Caco-2 (cell line): Measurements from ENCODE around the gene FOXF2. TPM values are rescaled to one million over a fixed set of nuclear protein-coding genes. Genes with fewer than 3 reads are reported as not detected.

Experiments used
- BruUV-seq: library from RNA; stranded (reverse); fragments of 400-500 nt; replicated peaks from 2 replicates; lab custom pipeline; 2021; lab: Mats Ljungman, UMichigan
- CTCF ChIA-PET: fragments of 300-600 bp; sonication (Branson Sonifier 250); formaldehyde crosslinking; loops from one replicate; lab custom pipeline; 2022; ENCODE audit warnings: antibody characterized with exemption; lab: Charles Lee
- POLR2A ChIA-PET: fragments of 300-600 bp; sonication (Branson Sonifier 250); formaldehyde crosslinking; loops from one replicate; lab custom pipeline; 2022; ENCODE audit warnings: antibody characterized with exemption; lab: Charles Lee
- DNase-seq, 2 experiments: peaks; one replicate each; pipeline versions ENCODE4 v3.0.0 to v3.0.0-alpha.2; 2020 to 2022
- H3K27me3 ChIP-seq: replicated peaks from 2 replicates; pipeline ENCODE4 v1.6.0; 2011; ENCODE audit warnings: low read length; ENCODE audit not compliant: control insufficient read depth, insufficient read depth
- H3K36me3 ChIP-seq: 2 replicates; pipeline ENCODE4 v1.5.1; 2011; ENCODE audit warnings: low read length; ENCODE audit not compliant: control insufficient read depth, insufficient read depth
- H3K4me1 ChIP-seq: fragments of 250-450 bp; sonication (Bioruptor Pico); 2 replicates; pipeline ENCODE4 v1.5.1; 2020; ENCODE audit warnings: mild to moderate bottlenecking
- H3K4me3 ChIP-seq: 2 replicates; pipeline ENCODE4 v1.5.1; 2011; ENCODE audit warnings: low read depth, mild to moderate bottlenecking, control low read depth, low read length
- H3K9me3 ChIP-seq: fragments of 250-450 bp; sonication (Bioruptor Pico); 2 replicates; pipeline ENCODE4 v1.5.1; 2020; ENCODE audit warnings: mild to moderate bottlenecking, moderate library complexity
- H3K27ac Mint-ChIP-seq: one replicate; pipeline ENCODE4 v1.8.0; 2022; ENCODE audit warnings: mixed read lengths; ENCODE audit not compliant: unreplicated experiment
- H3K27me3 Mint-ChIP-seq: one replicate; pipeline ENCODE4 v1.8.0; 2022; ENCODE audit warnings: mixed read lengths; ENCODE audit not compliant: insufficient read depth, unreplicated experiment
- H3K36me3 Mint-ChIP-seq: one replicate; pipeline ENCODE4 v1.8.0; 2022; ENCODE audit warnings: mild to moderate bottlenecking, mixed read lengths; ENCODE audit not compliant: insufficient read depth, unreplicated experiment
- H3K4me1 Mint-ChIP-seq: one replicate; pipeline ENCODE4 v1.8.0; 2022; ENCODE audit warnings: low read depth, mixed read lengths; ENCODE audit not compliant: unreplicated experiment
- H3K4me3 Mint-ChIP-seq: one replicate; pipeline ENCODE4 v1.8.0; 2022; ENCODE audit warnings: mild to moderate bottlenecking, moderate library complexity, mixed read lengths; ENCODE audit not compliant: unreplicated experiment
- H3K9me3 Mint-ChIP-seq: one replicate; pipeline ENCODE4 v1.8.0; 2022; ENCODE audit warnings: mixed read lengths; ENCODE audit not compliant: unreplicated experiment
- intact Hi-C: fragments of 100-400 bp; cut with micrococcal nuclease; formaldehyde crosslinking; loops from one replicate; pipeline ENCODE4 v1.10.0; 2022; ENCODE audit not compliant: unreplicated experiment
- total RNA-seq: library from RNA; stranded (reverse); gene quantifications from 2 replicates; pipeline ENCODE4 v1.2.3, GENCODE V29; 2022
- TF ChIP-seq, protein P1 (sequence below), 2 experiments: fragments of 200-600 bp in 1 of 2; IDR thresholded peaks; 1 replicate in 1 of 2; 2 replicates in 1 of 2; pipeline versions ENCODE4 v1.5.1 to v1.8.0; 2011 to 2022; ENCODE audit warnings: antibody characterized with exemption in 1 of 2, control low read depth in 1 of 2, inconsistent platforms in 1 of 2, low read depth in 1 of 2, low read length in 1 of 2, mild to moderate bottlenecking in 1 of 2, moderate library complexity in 1 of 2; ENCODE audit not compliant: insufficient read depth in 1 of 2, severe bottlenecking in 1 of 2, unreplicated experiment in 1 of 2

Gene FOXF2
- total RNA-seq, 1 experiment from 2014 or later = 0.88 TPM

DNA sequence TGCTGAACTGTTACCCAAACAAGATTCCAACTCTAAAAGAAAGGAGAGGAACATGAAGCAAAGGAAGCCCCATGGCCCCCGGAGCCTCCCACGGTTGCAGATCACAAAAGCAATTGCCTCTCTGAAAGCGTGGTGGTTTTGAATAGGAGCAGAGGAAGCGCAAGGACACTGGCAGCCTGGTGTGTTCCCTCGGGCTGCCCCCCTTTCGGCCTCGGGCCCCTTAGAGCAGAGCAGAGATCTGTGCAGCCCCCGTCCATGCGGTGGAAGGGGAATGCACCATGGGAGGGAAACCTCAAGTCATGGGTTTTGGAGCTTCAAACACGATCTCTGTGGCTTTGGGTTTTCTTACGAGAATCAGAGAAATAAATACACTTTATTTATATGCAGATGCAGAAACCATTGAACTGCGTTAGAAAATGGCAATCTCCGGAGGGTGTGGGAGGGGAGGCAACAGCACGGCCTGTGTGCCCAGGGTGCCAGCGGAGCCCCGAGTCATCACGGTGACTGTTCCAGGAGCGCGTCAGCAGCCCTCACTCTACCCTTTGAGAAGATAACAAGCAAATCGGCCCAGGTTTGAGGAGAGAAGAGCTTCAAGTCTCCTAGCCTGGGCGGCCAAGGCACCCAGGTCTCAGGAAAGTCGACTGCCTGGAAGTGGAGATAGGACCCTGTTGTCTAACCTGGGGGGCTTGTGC, 20.5 kb downstream of the FOXF2 start:
- no peak overlapping the region for H3K4me3 ChIP-seq
- no TSS peak for BruUV-seq
- POLR2A ChIA-PET = no interaction called here
- Mint-ChIP-seq H3K4me3 (no peak overlapping the region), H3K36me3 (no peaks in the 10 kb centered on the region), H3K4me1 (no peaks in the 10 kb centered on the region), H3K9me3 (no peaks in the 10 kb centered on the region), H3K27ac (no peak overlapping the region), H3K27me3 (no peaks in the 10 kb centered on the region)
- TF ChIP-seq, protein P1, sequence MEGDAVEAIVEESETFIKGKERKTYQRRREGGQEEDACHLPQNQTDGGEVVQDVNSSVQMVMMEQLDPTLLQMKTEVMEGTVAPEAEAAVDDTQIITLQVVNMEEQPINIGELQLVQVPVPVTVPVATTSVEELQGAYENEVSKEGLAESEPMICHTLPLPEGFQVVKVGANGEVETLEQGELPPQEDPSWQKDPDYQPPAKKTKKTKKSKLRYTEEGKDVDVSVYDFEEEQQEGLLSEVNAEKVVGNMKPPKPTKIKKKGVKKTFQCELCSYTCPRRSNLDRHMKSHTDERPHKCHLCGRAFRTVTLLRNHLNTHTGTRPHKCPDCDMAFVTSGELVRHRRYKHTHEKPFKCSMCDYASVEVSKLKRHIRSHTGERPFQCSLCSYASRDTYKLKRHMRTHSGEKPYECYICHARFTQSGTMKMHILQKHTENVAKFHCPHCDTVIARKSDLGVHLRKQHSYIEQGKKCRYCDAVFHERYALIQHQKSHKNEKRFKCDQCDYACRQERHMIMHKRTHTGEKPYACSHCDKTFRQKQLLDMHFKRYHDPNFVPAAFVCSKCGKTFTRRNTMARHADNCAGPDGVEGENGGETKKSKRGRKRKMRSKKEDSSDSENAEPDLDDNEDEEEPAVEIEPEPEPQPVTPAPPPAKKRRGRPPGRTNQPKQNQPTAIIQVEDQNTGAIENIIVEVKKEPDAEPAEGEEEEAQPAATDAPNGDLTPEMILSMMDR (IDR thresholded peaks at IDR 0.05; ENCODE audit: insufficient read depth in 1 of 2, low read depth in 1 of 2, low read length in 1 of 2, severe bottlenecking in 1 of 2, unreplicated experiment in 1 of 2) = no peak
- intact Hi-C loops = no loop called here
- no peaks in the 10 kb centered on the region for H3K27me3 ChIP-seq
- CTCF ChIA-PET = no interaction called here
- H3K36me3 ChIP-seq = no peaks in the 10 kb centered on the region
- DNase-seq = no peak
- no peaks in the 10 kb centered on the region for H3K4me1 ChIP-seq
- no peaks in the 10 kb centered on the region for H3K9me3 ChIP-seq

DNA sequence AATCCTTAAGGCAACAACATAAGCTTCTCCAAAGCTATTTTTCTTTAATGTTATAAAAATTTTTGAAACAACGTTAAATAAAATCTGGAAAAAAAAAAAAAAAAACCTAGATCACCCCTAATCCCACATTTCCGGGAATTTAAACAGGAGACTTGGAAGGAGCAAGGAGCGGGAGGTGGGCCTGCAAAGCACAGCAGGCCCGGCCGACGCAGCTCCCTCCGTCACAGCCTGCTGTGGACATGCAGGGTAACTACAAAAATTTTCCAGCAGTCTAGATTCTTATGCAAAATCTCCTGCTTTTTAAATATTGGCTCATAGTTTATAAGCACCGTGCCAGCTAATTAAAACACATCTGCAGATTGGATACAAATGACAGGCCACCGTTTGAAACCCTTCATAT, 23.5 kb downstream of the FOXF2 start:
- Mint-ChIP-seq H3K27ac (no peak overlapping the region), H3K27me3 (no peaks in the 10 kb centered on the region), H3K4me3 (no peak overlapping the region), H3K9me3 (no peaks in the 10 kb centered on the region), H3K4me1 (no peaks in the 10 kb centered on the region), H3K36me3 (no peaks in the 10 kb centered on the region)
- BruUV-seq = no TSS peak
- H3K4me1 ChIP-seq = no peaks in the 10 kb centered on the region
- H3K4me3 ChIP-seq = no peak overlapping the region
- ChIA-PET POLR2A (no interaction called here), CTCF (no interaction called here)
- intact Hi-C loops = no loop called here
- no peaks in the 10 kb centered on the region for H3K27me3 ChIP-seq
- H3K36me3 ChIP-seq = no peaks in the 10 kb centered on the region
- no peaks in the 10 kb centered on the region for H3K9me3 ChIP-seq
- no peak for DNase-seq
- TF ChIP-seq, protein P1 (IDR thresholded peaks at IDR 0.05; ENCODE audit: insufficient read depth in 1 of 2, low read depth in 1 of 2, low read length in 1 of 2, severe bottlenecking in 1 of 2, unreplicated experiment in 1 of 2) = no peak

DNA sequence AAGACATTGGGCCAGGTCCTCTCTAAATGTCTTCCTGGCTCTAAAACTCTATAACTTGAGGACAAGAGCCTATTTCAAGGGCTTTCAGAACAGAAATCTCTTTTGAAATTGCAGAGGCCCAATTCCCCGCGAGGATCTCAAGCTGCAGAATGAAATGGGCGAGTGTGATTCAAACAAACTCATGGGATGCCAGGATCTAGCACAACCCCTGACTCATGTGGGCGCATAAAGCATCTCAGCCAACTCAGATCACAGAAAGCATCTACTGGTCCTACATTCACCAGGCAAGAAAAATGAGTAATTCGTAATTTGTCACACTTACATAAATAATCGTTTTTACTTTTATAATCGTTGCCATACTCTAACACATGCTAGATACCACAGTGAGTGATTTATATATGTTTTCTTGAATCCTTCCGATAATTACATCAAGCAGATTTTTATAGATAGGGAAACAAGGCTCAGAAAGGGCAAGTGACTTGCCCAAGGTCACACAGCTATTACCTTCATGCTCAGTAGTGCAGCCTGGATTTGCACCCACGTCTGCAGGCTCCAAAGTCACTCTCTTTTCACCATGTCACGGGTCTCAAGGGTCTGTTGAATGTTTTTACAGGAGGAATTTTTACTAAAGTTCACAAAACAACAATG, 26.2 kb downstream of the FOXF2 start:
- Mint-ChIP-seq H3K9me3 (peaks cover under 1% of the 10 kb centered on the region), H3K27me3 (no peaks in the 10 kb centered on the region), H3K4me3 (no peak overlapping the region), H3K27ac (no peak overlapping the region), H3K4me1 (no peaks in the 10 kb centered on the region), H3K36me3 (no peaks in the 10 kb centered on the region)
- Histone ChIP-seq H3K36me3 (no peaks in the 10 kb centered on the region), H3K4me1 (no peaks in the 10 kb centered on the region), H3K9me3 (peaks cover 3% of the 10 kb centered on the region; the same call in 1 of the 2 replicates), H3K4me3 (no peak overlapping the region), H3K27me3 (no peaks in the 10 kb centered on the region)
- DNase-seq = no peak
- POLR2A ChIA-PET = no interaction called here
- no TSS peak for BruUV-seq
- CTCF ChIA-PET = no interaction called here
- intact Hi-C loops = no loop called here
- TF ChIP-seq, protein P1 (IDR thresholded peaks at IDR 0.05; ENCODE audit: insufficient read depth in 1 of 2, low read depth in 1 of 2, low read length in 1 of 2, severe bottlenecking in 1 of 2, unreplicated experiment in 1 of 2) = no peak
